ENCODE data around the gene STK10.

The STK10 gene

GRCh38 chr5:172165465-172165864, 22.6 kb downstream of the STK10 start:
- Histone ChIP-seq H3K27ac (peak overlapping the region in 1 of 2 donors; percentile 28), H3K4me3 (no peak overlapping the region)
- DNase-seq (ENCODE audit: low spot score), result no peak
- no peak for TF ChIP-seq CTCF (IDR thresholded peaks at IDR 0.05)

DNA sequence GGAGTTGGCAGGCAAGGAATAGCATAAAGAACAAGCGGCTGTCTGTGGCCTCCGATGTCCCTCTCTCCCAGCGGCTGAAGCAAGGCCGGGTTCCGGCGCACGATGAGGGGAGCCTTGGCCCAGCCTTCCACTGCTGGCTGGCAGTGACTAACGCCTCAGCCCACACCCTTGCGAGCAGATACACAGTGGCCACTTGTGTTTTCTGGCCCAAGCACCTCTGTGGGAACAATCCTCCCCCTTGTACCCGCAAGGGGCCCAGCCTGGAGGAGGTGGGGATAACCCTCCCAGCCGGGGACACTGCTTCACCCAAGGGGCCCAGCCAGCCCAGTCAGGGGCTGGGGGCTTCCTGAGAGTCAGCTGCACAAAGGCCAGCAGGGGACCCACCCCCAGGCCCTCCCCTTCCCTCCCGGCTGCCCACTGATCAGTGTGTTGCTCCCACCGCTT, 23.2 kb downstream of the STK10 start:
- Histone ChIP-seq H3K4me3 (no peak overlapping the region), H3K27ac (peak overlapping the region in 1 of 2 donors; percentile 28)
- TF ChIP-seq CTCF (IDR thresholded peaks at IDR 0.05), result no peak
- DNase-seq (ENCODE audit: low spot score), result no peak

DNA sequence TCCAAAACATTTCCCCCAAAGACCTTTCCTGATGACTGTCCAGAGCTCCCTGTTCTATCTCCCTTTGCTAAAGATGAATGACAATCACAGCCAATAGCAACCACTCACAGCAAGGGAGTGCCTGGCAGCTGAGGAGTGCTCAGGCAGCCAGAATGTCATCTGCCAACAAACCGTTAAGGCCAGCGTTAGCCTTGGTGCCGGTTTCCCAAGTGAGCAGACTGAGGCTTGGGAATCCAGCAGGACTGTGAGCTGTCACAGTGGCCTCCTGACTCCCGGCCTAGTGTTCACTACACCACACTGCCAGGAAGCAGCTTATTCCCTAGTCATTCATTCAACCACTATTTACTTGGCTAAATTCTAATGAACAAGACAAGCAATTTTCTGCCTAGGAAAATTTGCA, 24.7 kb downstream of the STK10 start:
- no peak for TF ChIP-seq CTCF (IDR thresholded peaks at IDR 0.05)
- Histone ChIP-seq H3K4me3 (no peak overlapping the region), H3K27ac (peak overlapping the region in 1 of 2 donors; percentile 10)
- DNase-seq (ENCODE audit: low spot score), result no peak

DNA sequence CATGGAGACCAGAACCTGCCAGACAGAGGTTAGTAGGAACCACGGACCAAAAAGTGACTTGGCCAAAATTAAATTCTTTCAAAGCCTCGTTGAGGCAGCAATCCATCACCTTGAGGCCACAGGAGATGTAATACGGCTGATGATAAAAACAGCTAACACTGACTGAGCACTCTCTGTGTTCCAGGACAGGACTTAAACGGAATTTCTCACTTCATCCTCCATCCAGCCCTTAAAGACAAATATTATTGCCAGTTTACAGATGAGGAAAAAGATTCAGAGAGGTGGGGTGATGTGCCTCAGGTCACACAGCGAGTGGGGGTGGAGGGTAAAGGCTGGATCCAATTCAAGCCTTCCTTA, 25.1 kb downstream of the STK10 start:
- Histone ChIP-seq H3K27ac (peak overlapping the region in 1 of 2 donors; percentile 10), H3K4me3 (no peak overlapping the region)
- no peak for TF ChIP-seq CTCF (IDR thresholded peaks at IDR 0.05)
- no peak for DNase-seq (ENCODE audit: low spot score)

GRCh38 chr5:172162323-172162986, 25.6 kb downstream of the STK10 start:
- Histone ChIP-seq H3K4me3 (no peak overlapping the region), H3K27ac (no peak overlapping the region)
- TF ChIP-seq CTCF (IDR thresholded peaks at IDR 0.05), result no peak
- no peak for DNase-seq (ENCODE audit: low spot score)

GRCh38 chr5:172160506-172160905, 27.5 kb downstream of the STK10 start:
- Histone ChIP-seq H3K4me3 (no peak overlapping the region), H3K27ac (no peak overlapping the region)
- TF ChIP-seq CTCF (IDR thresholded peaks at IDR 0.05), result no peak
- DNase-seq (ENCODE audit: low spot score), result no peak

DNA sequence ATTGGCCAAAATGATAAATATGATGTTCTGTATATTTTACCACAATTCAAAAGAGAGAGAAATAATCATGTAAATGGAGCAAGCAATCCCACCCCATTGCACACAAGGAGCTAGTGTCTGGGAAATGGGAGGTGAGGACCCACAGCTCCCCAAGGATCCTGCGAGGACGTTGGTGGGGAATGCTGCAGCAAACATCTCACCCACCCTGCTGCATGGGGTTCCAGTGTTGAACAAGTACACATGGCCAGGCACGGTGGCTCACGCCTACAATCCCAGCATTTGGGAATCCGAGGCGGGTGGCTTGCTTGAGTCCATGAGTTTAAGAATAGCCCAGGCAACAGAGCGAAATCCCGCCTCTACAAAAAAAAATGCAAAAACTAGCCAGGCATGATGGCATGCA, 29.0 kb downstream of the STK10 start:
- no peak for DNase-seq (ENCODE audit: low spot score)
- no peak for TF ChIP-seq CTCF (IDR thresholded peaks at IDR 0.05)
- H3K4me3 ChIP-seq, result no peak overlapping the region
- no peak overlapping the region for H3K27ac ChIP-seq
